Neutrophil (primary cell): Measurements from ENCODE around the gene GSDMA.
A peak's percentile ranks its signal among the peaks of the same experiment; 100 is the strongest.

Experiments used
- H3K27ac ChIP-seq: fragments of 200-600 bp; sonication (generic); 2 replicates; pipeline ENCODE4 v1.5.1; 2016; ENCODE audit warnings: mild to moderate bottlenecking, moderate library complexity
- H3K27me3 ChIP-seq: fragments of 200-600 bp; sonication (generic); 2 replicates; pipeline ENCODE4 v1.6.0; 2016; ENCODE audit warnings: mild to moderate bottlenecking
- H3K36me3 ChIP-seq: fragments of 200-600 bp; sonication (generic); 2 replicates; pipeline ENCODE4 v1.5.1; 2017
- H3K4me1 ChIP-seq, 2 experiments: fragments of 200-600 bp in 1 of 2; sonication (generic) in 1 of 2; 1 replicate in 1 of 2; 2 replicates in 1 of 2; pipeline versions ENCODE4 v1.5.1 to v1.6.1; 2013 to 2016; ENCODE audit warnings: low read depth in 1 of 2, low read length in 1 of 2, mild to moderate bottlenecking in 1 of 2, moderate library complexity in 1 of 2; ENCODE audit not compliant: control insufficient read depth in 1 of 2, insufficient read depth in 1 of 2
- H3K4me3 ChIP-seq, 2 experiments: fragments of 200-600 bp in 1 of 2; sonication (generic) in 1 of 2; 1 replicate in 1 of 2; 2 replicates in 1 of 2; pipeline ENCODE4 v1.5.1; 2013 to 2016; ENCODE audit warnings: low read depth in 1 of 2, low read length in 1 of 2, mild to moderate bottlenecking in 1 of 2, moderate library complexity in 1 of 2
- H3K9me3 ChIP-seq: fragments of 200-600 bp; sonication (generic); 2 replicates; pipeline ENCODE4 v1.5.1; 2016
- CTCF ChIP-seq: fragments of 200-600 bp; sonication (generic); IDR thresholded peaks from 2 replicates; pipeline ENCODE4 v1.5.1; 2016; ENCODE audit warnings: antibody characterized with exemption

Gene GSDMA

GRCh38 chr17:40015005-40015997 lies 52.5 kb downstream of the GSDMA start, which contains the start of gene CSF3:
Gene CSF3, plus strand, starts transcription at chr17:40015440. Its CDS starts 35 bp downstream, at chr17:40015475.
- H3K4me3 ChIP-seq, result no peak within 1 kb of the TSS
- no peaks in the 10 kb centered on the region for H3K36me3 ChIP-seq
- no peak within 1 kb of the TSS for H3K27ac ChIP-seq
- H3K4me1 ChIP-seq, result peaks cover 55 to 56% of the 10 kb centered on the region in 2 experiments
- peaks cover 11% of the 10 kb centered on the region for H3K27me3 ChIP-seq
- no peak for TF ChIP-seq CTCF
- no peaks in the 10 kb centered on the region for H3K9me3 ChIP-seq

- Histone ChIP-seq H3K27ac (no peak overlapping the region), H3K36me3 (no peaks in the 10 kb centered on the region), H3K4me3 (no peak overlapping the region), H3K4me1 (peaks cover 65 to 66% of the 10 kb centered on the region in 2 experiments), H3K9me3 (no peaks in the 10 kb centered on the region), H3K27me3 (peaks cover 11% of the 10 kb centered on the region)
- TF ChIP-seq CTCF, result no peak
Observed at GRCh38 chr17:40015998-40016985, 53.5 kb downstream of the GSDMA start.

- no peak for TF ChIP-seq CTCF
- Histone ChIP-seq H3K27ac (no peak overlapping the region), H3K4me1 (peaks cover 76 to 78% of the 10 kb centered on the region in 2 experiments), H3K36me3 (peaks cover 8% of the 10 kb centered on the region), H3K27me3 (peaks cover 8% of the 10 kb centered on the region), H3K9me3 (no peaks in the 10 kb centered on the region), H3K4me3 (no peak overlapping the region)
Observed at GRCh38 chr17:40017422-40018080, 54.7 kb downstream of the GSDMA start.

GRCh38 chr17:40018211-40019121 lies 55.7 kb downstream of the GSDMA start:
- peaks cover 17% of the 10 kb centered on the region for H3K36me3 ChIP-seq
- TF ChIP-seq CTCF, result no peak
- H3K27me3 ChIP-seq, result no peaks in the 10 kb centered on the region
- peaks cover 76 to 78% of the 10 kb centered on the region in 2 experiments for H3K4me1 ChIP-seq
- H3K4me3 ChIP-seq, result peak overlapping the region in 1 of 2 experiments; percentile 31
- H3K27ac ChIP-seq, result peak overlapping the region; percentile 46
- no peaks in the 10 kb centered on the region for H3K9me3 ChIP-seq
